ENCODE data around the gene SMG5.

DNA sequence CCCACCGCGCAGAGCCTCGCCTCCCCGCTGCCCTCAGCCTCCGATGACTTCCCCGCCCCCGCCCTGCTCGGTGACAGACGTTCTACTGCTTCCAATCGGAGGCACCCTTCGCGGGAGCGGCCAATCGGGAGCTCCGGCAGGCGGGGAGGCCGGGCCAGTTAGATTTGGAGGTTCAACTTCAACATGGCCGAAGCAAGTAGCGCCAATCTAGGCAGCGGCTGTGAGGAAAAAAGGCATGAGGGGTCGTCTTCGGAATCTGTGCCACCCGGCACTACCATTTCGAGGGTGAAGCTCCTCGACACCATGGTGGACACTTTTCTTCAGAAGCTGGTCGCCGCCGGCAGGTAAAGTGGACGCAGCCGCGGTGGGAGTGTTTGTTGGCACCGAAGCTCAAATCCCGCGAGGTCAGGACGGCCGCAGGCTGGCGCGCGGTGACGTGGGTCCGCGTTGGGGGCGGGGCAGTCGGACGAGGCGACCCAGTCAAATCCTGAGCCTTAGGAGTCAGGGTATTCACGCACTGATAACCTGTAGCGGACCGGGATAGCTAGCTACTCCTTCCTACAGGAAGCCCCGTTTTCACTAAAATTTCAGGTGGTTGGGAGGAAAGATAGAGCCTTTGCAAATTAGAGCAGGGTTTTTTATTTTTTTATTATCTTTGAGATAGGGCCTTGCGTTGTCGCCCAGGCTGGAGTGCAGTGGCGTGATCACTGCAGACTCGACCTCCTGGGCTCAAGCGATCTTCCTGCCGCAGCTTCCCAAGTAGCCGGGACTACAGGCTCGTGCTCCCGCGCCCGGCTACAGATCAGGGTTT is 69.6 kb downstream of the SMG5 start, which contains the start of gene PMF1:
- no peak for TF ChIP-seq POLR2A (IDR thresholded peaks at IDR 0.05)
- TF ChIP-seq, protein P1, sequence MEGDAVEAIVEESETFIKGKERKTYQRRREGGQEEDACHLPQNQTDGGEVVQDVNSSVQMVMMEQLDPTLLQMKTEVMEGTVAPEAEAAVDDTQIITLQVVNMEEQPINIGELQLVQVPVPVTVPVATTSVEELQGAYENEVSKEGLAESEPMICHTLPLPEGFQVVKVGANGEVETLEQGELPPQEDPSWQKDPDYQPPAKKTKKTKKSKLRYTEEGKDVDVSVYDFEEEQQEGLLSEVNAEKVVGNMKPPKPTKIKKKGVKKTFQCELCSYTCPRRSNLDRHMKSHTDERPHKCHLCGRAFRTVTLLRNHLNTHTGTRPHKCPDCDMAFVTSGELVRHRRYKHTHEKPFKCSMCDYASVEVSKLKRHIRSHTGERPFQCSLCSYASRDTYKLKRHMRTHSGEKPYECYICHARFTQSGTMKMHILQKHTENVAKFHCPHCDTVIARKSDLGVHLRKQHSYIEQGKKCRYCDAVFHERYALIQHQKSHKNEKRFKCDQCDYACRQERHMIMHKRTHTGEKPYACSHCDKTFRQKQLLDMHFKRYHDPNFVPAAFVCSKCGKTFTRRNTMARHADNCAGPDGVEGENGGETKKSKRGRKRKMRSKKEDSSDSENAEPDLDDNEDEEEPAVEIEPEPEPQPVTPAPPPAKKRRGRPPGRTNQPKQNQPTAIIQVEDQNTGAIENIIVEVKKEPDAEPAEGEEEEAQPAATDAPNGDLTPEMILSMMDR (IDR thresholded peaks at IDR 0.05), result no peak

All from lower leg skin (tissue), 3 donors.